AG04450 (cell line): Measurements from ENCODE around the gene TADA1. TPM values are rescaled to one million over a fixed set of nuclear protein-coding genes. Genes with fewer than 3 reads are reported as not detected.

ENCODE experiments used
- CTCF ChIA-PET: fragments of 300-600, 350-600 bp; formaldehyde crosslinking; extraction: SDS; loops from one replicate; lab custom pipeline; 2022; ENCODE audit warnings: antibody characterized with exemption, inconsistent platforms; lab: Charles Lee
- POLR2A ChIA-PET: fragments of 350-600 bp; formaldehyde crosslinking; extraction: SDS; loops from one replicate; lab custom pipeline; 2021; ENCODE audit warnings: antibody characterized with exemption, inconsistent platforms; lab: Yijun Ruan, JAX
- DNase-seq: peaks from one replicate; pipeline ENCODE4 v3.0.0-alpha.2; 2011; ENCODE audit warnings: low read depth, low spot score
- H3K27ac ChIP-seq: one replicate; pipeline ENCODE4 v1.5.1; 2012; ENCODE audit warnings: low read depth, low read length, control low read depth
- H3K27me3 ChIP-seq: one replicate; pipeline ENCODE4 v1.6.0; 2012; ENCODE audit warnings: low read length; ENCODE audit not compliant: control insufficient read depth, insufficient read depth
- H3K4me3 ChIP-seq: 2 replicates; pipeline ENCODE4 v1.5.1; 2011; ENCODE audit warnings: mild to moderate bottlenecking, low read depth, low read length, control low read depth
- H3K9me3 ChIP-seq: 2 replicates; pipeline ENCODE4 v1.5.1; 2012; ENCODE audit warnings: low read length; ENCODE audit not compliant: control insufficient read depth, insufficient read depth
- CTCF ChIP-seq: IDR thresholded peaks from 2 replicates; pipeline ENCODE4 v1.5.1; 2011; ENCODE audit warnings: low read depth, low read length, control low read depth, inconsistent platforms
- polyA plus RNA-seq: library from polyadenylated mRNA; depleted of rRNA; stranded (reverse); fragments of >200 nt; gene quantifications from 2 replicates; pipeline ENCODE4 v1.2.3, GENCODE V29; 2011

Gene TADA1
- polyA plus RNA-seq, 1 experiment, result 13.3 TPM

- no peaks in the 10 kb centered on the region for H3K9me3 ChIP-seq
- no peak overlapping the region for H3K4me3 ChIP-seq
- no peak overlapping the region for H3K27ac ChIP-seq
- no peak for TF ChIP-seq CTCF
- ChIA-PET CTCF (interaction anchor here (1.1 kb wide), 1 partner anchor 199 kb away, joined by 3 read pairs; no protein-coding TSS in a partner anchor), POLR2A (no interaction called here)
- no peaks in the 10 kb centered on the region for H3K27me3 ChIP-seq
- DNase-seq, result no peak
These were observed 16.5 kb downstream of the TADA1 start for GRCh38 chr1:166859597-166859996.

- Histone ChIP-seq H3K27ac (no peak overlapping the region), H3K4me3 (no peak overlapping the region), H3K9me3 (no peaks in the 10 kb centered on the region), H3K27me3 (no peaks in the 10 kb centered on the region)
- no peak for TF ChIP-seq CTCF
- POLR2A ChIA-PET, result no interaction called here
- CTCF ChIA-PET, result interaction anchor here (0.7 to 1.1 kb wide), 3 partner anchors 675 to 1227 kb away, joined by 3 read pairs; no protein-coding TSS in a partner anchor
- no peak for DNase-seq
These were observed 17.2 kb downstream of the TADA1 start for GRCh38 chr1:166858726-166859419.

GRCh38 chr1:166857995-166858394 lies 18.1 kb downstream of the TADA1 start:
- DNase-seq, result no peak
- Histone ChIP-seq H3K27me3 (no peaks in the 10 kb centered on the region), H3K27ac (no peak overlapping the region), H3K4me3 (no peak overlapping the region), H3K9me3 (no peaks in the 10 kb centered on the region)
- no peak for TF ChIP-seq CTCF
- POLR2A ChIA-PET, result interaction anchor here (0.9 kb wide), 1 partner anchor 18 kb away, joined by 3 read pairs; the partner anchor contains the start of gene TADA1
- CTCF ChIA-PET, result interaction anchor here (0.7 to 1.3 kb wide), 3 partner anchors 14 to 1227 kb away, joined by 3 to 4 read pairs (median 3); no protein-coding TSS in a partner anchor

- CTCF ChIA-PET, result interaction anchor here (1.2 kb wide), 1 partner anchor 203 kb away, joined by 3 read pairs; no protein-coding TSS in a partner anchor
- H3K9me3 ChIP-seq, result no peaks in the 10 kb centered on the region
- no peak for TF ChIP-seq CTCF
- no peak overlapping the region for H3K4me3 ChIP-seq
- no peak for DNase-seq
- POLR2A ChIA-PET, result interaction anchor here (0.7 kb wide), 1 partner anchor 20 kb away, joined by 3 read pairs; the partner anchor contains the start of gene TADA1
- H3K27me3 ChIP-seq, result no peaks in the 10 kb centered on the region
- no peak overlapping the region for H3K27ac ChIP-seq
These were observed 20.5 kb downstream of the TADA1 start for GRCh38 chr1:166855558-166855957.

- ChIA-PET POLR2A (no interaction called here), CTCF (interaction anchor here (1.9 kb wide), 1 partner anchor 367 kb away, joined by 7 read pairs; no protein-coding TSS in a partner anchor)
- Histone ChIP-seq H3K4me3 (no peak overlapping the region), H3K27me3 (no peaks in the 10 kb centered on the region), H3K27ac (no peak overlapping the region), H3K9me3 (no peaks in the 10 kb centered on the region)
- DNase-seq, result no peak
- no peak for TF ChIP-seq CTCF
These were observed 23.1 kb downstream of the TADA1 start for GRCh38 chr1:166852918-166853317.
